Camera-type eye (tissue), 1 donor: ENCODE measurements around the gene TRIM2. TPM values are rescaled to one million over a fixed set of nuclear protein-coding genes. Genes with fewer than 3 reads are reported as not detected.

Experiments used
- total RNA-seq: library from RNA; depleted of rRNA; stranded (reverse); fragments of >200 nt; gene quantifications from one replicate; pipeline ENCODE4 v1.2.3, GENCODE V29; 2014

TRIM2 gene
- 192 TPM for total RNA-seq

DNA sequence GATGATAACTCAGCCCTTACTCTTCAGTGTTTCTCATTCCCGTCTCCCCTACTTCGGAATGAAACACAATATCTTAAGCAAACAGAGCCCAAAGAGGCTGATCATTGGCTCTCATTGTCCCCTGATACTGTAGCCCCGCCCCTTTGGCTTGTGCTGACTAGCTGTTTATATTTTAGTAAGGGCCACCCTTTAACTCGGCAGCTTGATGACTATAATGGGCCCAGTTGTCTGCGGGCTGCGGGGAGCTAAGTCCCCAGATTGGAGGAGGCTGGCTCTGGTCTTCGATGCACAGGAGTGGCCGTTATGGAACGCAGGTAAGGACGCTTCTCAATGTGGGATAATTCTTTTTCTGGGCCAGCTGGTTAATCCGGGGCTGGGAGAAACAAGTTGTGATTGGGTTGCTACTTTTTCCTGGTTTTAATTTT is at the start of gene TRIM2:
TSS of gene TRIM2 (plus strand) at position 197 of the 425 bp plus-strand sequence. CDS start at position 285, 88 bp downstream.

DNA sequence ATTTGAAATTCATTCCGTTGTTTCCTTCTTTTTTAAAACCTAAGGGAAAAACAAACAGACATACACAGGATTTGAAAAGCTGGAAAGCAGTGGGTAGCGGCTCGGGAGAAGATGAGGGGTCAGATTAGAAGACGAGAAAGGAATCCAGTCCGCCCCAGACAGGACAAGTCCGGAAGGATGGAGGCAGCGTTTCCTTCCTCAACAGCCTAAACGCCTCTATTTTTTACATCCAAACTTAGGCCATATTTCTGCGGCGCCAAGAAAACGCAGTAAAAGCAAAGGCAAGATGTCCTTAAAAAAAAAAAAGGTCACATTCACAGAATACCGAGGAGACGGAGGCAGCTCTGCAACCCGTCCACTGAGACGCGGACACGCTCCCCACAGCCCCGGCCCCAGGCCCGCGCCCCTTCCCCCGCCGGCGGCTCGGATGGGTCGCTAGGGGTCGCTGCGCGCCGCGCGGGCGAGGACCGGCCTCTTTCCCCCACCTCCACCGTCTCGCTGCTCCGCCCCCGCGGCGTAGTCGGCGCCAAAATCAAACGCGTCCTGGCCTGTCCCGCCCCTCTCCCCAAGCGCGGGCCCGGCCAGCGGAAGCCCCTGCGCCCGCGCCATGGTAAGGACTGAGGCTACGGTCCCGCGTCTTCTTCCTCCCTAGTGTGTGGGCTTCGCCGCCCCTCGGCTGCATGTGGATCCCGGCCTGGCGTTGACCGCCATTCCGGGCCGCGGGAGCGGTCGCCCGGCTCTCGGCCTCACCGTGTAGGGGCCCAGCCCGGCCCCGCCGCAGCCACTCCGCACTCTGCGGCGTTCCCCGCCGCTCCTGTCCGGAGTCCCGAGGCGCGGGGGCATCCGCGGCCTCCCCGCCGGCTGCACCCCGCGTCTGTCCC is 140.1 kb downstream of the TRIM2 start, which contains the start of gene MND1:
TSS of gene MND1 (plus strand) at position 558 of the 881 bp plus-strand sequence. CDS start at position 608, 50 bp downstream.

Other genes with a start within 250 kb of the TRIM2 start
- 4.0 TPM for gene MND1, start 140.2 kb downstream of the TRIM2 start, total RNA-seq